T-helper 9 cell (primary cell): ENCODE measurements around the gene LDLRAD4.

Source experiments
- DNase-seq: peaks from one replicate; pipeline ENCODE4 v3.0.0-alpha.2; 2020

LDLRAD4 gene

GRCh38 chr18:13625843-13626543, 407.4 kb downstream of the LDLRAD4 start:
- no peak for DNase-seq

DNA sequence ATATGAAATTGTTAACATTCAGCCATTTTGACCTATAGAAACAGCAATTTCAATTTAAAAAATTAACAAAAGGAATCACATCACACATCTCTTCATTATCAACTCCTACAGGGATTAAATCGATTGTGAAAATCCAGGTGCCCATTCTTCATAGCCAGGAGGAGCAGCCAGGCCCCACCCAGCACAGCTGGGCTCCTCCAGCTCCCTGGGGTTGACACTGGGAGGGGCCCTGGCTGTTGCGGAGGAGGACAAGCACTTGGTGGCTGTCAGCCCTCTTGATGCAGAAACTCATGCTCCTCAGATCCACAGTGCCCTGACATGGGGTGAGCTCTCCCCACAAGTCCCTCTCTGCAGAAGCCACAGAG, 408.0 kb downstream of the LDLRAD4 start:
- no peak for DNase-seq

DNA sequence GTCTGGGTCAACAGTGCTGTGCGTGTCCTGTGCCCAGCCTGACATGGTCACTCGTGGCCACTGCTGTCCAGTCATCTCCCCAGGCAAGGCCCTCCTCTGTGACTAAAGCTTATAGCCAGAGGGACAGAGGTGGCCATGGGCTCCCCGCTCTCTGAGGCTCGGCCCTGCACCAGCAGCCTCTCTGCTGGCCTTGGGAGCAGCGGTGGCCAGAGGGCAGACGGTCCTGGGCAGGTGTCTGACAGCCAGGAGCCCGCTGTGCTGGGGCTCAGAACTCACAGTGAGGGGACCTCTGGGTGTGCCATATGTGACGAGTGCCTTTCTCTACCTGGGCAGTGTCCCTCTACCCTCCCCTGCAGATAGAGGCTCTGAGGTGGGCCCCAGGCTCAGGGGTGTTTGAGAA, 409.1 kb downstream of the LDLRAD4 start:
- DNase-seq: no peak

GRCh38 chr18:13628211-13628610, 409.7 kb downstream of the LDLRAD4 start:
- DNase-seq: no peak

GRCh38 chr18:13629841-13630715, 411.5 kb downstream of the LDLRAD4 start:
- DNase-seq: peak; percentile 12

DNA sequence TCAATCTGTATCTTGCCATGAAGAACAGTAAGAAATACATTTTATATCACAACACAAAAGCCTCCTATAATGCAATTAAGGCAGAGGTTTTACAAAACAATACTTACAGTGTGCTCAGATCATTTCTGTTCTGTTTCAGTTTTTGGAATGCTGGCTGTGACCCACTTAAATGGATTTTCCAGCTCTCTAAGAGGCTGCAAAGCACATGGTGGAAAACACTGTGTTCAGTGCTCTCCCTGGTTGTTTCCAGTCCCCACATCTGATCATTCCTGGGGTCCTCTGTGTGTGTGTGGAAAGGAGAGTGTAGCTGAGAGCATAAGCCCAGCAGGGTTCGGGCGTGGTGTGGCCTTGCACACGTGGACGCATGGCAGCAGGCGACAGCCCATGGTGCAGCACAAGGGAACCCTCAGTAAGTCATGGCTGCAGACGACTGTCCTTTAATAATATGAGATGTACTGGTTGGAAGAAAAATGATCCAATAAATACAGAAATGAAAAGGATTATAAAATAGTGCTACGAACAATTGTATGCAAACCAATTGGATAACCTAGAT, 412.2 kb downstream of the LDLRAD4 start:
- DNase-seq: no peak

DNA sequence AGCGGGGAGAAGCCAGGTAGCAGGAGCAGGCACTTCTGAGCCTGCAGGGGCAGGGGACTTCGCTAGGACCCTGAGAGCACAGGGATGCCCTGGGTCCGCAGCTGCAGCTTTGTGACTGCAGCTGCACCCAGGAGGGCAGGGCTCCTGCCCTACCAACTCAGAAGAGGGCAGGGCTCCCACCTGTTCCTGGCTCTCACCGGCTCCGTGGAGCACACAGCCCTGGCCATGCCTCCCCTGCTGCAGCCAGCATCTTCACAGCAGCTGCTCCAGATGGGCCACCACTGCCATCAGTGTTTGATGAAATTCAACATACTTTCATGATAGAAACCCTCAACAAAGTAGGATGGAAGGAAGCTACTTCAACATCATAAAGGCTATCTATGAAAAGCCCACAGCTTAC, 415.1 kb downstream of the LDLRAD4 start:
- no peak for DNase-seq

- DNase-seq: no peak
These were observed 416.5 kb downstream of the LDLRAD4 start for GRCh38 chr18:13635046-13635445.

DNA sequence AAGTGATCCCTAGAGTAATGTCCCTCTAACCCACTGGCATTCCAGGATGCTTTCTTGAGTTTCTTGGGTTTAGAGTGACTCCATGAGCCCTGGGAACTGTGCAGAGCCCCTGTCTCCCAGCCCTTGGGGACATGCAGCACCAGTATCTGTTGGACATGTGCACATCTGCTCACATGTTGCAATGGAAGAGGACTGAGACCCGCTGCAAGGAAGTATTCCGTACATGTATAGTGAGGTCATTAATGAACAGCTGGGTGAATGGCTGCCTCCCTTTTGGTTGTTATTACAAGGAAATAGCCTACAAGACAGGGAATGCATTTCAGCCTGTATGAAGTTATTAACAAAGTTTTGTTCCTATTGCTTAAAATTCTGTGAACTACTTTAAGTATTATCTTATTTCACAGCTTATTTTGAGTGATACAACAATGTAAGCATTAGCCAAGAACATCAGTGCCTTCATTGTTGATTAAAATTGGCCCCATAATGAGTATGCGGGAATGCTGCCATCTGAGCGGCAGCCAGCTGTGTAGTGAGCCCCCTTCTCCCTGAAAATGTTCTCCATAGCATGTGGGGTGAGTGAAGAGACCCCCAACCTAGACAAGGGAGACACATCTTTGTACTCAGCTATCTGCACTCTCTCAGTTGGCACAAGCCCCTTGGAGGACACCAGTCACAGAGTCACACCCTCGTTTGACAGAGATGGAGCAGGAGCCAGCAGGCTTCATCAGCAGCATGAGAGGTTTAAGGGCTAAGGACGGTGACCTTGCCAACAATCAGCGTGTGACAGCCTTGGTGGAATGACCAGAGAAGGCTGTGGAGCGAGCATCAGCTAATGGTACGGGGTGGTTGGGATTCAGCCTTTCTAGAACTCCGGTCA, 420.4 kb downstream of the LDLRAD4 start:
- no peak for DNase-seq

DNA sequence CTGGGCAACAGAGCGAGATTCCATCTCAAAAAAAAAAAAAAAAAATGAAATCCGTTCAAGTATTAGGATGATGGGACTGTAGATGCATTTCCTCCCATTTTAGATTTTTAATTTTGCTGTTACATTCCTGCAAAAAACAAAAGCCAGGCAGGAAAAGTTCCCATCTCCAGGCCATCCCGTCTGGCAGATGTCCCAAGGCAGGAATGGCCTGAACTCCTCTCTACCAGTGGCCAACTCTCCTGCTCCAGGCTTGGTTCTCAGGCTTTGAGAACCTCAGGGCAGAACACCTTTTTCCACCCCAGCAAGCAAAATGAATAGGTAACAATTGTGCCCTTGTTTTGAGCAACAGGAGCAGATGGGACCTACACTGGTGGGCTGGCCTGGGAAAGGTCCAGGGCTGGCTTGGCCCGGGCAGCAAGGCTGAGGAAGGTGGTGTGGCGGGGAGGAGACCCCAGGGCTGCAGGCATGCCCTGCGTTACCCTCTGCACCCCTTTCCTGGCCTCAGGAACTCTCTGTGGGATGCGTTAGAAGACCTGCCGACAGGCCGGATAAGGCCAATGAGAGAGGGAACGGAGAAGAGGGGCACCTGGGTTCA, 421.8 kb downstream of the LDLRAD4 start:
- no peak for DNase-seq

DNA sequence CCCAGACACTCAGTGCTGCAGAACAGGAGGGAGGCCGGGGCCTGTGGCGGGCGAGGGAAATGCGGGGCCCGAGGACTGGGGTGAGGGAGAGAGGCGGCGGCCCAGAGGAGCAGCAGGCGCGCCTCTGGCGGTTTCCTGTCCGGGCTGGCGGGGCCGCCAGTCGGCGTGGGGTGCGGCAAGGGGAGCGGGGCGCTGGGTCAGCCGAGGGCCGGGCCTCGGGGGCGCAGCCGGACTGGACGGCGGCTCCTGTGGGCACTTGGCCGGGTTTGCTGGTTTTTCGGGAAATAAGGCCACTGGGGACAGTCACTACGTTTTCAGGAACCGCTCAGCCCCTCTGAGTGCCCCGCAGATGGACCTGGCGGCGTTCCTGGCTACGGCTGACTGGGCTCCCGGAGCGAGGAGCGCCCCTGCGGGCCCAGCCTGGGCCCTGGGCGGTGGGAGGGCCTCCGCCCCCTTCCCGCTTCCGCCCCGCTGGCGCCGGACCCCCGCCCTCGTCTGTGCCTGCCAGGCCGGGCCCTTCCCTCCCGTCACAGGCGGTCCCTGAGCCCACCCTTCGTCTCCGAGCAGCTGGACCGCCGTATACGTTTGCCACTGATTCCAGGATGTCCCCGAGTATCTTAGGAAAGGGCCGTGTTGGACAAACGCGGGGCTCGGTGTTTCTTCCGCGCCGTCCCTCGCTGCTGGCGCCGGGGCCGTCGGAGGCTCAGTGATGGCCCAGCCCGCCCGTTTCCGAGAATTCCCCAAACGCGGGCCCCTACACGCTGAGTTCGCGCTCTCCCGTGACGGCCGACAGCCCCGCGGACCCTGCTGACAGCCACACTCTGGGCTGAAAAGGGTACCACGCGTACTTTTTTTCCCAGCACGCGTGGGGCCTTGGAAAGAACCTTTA, 423.2 kb downstream of the LDLRAD4 start:
- no peak for DNase-seq

DNA sequence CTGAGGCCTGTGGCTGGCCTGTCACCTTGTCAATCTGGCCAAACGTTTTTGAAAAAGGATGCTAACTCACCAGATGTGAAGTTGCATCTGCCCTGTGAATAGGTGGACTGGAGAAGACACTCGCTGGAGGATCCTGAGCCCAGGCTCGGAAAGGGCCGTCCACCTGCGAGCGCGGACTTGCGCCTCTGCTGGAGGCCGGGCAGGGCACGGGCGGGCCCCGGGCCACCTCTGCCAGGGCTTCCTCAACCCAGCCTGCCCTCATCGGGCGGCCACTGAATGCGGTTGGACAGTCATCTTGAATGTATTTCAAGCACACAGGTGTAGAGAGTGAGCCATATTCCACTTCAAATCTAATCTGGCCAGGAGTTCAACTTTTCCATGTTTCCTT, 423.9 kb downstream of the LDLRAD4 start:
- no peak for DNase-seq

DNA sequence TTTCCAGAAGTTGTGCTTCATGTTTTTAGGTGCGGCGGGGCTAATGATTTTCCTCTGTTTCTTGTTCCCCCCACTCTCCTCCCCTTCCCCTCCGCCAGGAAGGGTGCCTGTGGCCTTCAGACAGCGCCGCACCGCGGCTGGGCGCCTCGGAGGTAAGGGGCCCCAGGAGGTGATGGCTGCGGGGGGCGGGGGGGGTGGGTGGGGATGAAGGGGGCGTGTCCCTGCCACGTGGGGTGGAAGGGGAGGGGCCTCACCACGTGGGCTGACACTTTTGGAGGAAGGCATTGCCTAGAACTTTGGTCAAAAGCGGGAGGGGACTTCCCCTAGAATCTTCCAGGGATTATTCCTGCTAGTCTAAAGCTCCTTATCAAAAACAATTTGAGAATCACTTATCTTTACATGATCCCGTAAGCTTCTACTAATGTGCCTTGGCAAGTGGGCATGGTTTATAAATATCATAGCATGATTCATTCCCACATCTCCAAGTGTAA, 424.7 kb downstream of the LDLRAD4 start:
- DNase-seq: no peak

DNA sequence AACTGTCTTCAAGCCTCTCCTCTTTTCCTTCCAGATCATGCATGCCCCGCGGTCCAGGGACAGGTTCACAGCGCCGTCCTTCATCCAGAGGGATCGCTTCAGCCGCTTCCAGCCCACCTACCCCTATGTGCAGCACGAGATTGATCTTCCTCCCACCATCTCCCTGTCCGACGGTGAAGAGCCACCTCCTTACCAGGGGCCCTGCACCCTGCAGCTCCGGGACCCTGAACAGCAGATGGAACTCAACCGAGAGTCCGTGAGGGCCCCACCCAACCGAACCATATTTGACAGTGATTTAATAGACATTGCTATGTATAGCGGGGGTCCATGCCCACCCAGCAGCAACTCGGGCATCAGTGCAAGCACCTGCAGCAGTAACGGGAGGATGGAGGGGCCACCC, 426.5 kb downstream of the LDLRAD4 start:
- no peak for DNase-seq

- DNase-seq: no peak
These were observed 428.1 kb downstream of the LDLRAD4 start for GRCh38 chr18:13646633-13647032.

DNA sequence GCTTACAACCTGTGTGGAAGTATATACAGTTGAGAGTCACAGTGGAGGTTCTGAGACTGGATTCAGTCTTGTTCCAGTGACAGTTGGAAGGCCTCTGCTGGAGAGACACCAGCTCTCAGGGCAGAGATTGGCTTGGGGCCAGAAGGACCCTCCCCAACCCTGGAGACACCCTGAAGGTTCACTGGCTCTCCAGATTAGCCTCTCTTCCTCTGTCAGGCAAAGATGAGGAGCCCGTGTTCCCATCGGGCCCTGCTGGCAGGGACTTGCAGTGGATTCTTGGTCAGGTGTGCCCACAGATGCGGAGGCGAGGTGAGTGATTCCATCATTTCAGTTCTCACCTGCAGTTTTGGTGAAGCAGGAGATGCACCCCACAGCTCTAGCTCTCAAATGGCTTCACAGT, 429.2 kb downstream of the LDLRAD4 start:
- DNase-seq: no peak

DNA sequence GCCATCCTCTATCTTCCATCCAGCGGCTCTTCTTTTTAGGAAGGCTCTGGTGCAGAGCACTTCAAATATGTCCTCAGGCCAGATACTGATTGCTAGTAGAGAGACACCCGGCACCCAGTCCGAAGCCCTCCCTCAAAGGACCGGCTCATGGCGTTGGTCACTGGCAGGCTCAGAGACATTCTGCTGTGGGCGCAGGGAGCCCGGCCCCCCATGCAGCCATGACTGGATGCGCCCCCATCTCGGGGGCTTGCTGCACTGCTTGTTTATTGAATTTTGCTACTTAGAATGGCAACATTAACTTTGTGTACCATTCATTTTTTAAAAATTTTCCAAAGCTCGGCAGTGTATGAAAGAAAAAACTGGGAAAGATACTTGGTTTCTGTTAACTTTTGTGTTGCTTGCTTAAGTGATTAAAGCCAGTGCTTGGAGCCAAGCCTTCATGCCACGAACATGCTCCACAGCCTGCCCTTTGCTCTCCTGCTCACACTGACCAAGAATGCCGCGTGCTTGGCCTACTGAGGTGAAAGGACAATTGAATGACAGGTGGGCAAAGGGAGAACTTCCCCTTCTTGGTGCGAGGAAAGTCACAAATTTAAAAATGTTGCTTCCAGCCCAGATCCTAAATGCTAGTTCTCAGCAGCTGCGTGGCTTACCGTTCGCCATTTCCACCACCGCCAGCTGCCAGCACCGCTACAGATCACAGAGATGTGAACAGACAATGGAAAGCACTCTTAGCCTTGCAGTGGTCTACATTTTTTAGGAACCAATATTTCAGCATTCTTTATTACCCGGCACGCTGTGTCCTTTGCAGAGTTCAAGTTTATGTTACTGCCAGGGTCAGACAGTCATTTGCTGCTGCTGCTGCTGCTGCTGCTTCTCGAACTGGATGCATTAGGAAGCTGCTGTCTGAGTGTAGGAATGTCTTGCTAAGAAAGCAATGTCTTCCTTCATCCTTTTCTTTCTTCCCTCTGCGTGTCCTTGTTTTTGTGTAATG, 431.1 kb downstream of the LDLRAD4 start:
- DNase-seq: no peak

DNA sequence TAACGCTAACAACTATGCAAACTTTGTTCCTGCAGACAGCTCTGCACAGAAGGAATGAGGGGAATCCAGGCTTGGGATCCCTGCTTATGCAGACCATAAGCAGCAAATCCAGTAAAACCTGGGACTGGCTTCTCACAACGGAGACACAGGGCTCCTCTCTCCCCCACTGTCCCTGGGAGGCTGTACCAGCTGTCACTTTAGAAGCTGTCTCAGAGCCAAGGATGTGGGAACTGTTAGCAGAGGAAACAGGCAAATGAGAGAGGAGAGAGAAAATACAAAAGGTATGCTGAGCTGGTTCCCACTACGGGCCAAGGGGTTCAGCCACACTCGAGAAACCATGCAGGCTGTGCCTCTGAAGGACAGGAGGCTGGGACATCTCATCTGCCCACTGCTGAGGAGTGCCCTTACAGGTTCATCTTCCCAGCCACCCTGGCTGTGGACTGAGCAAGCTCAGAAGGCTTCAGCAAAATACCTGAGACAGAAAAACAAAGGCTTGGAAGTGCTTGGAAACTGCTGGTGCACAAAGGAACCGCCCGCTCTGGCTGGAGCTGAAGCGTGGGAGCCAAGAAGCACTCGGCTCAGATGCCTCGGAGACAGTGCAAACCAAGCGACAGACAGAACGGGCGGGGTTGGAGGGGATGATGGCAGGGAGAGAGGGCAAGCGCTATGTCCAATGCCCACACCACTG, 435.3 kb downstream of the LDLRAD4 start:
- DNase-seq: no peak

- no peak for DNase-seq
These were observed 439.4 kb downstream of the LDLRAD4 start for GRCh38 chr18:13657974-13658373.
